HG03354 (cell line): Measurements from ENCODE around the gene PLXNA2.

Experiments
- ATAC-seq: cut with Tn5 transposase; IDR thresholded peaks from one replicate; pipeline ENCODE4 v1.9.1; 2021; ENCODE audit warnings: mild to moderate bottlenecking; ENCODE audit not compliant: unreplicated experiment, poor library complexity, severe bottlenecking

The PLXNA2 gene

DNA sequence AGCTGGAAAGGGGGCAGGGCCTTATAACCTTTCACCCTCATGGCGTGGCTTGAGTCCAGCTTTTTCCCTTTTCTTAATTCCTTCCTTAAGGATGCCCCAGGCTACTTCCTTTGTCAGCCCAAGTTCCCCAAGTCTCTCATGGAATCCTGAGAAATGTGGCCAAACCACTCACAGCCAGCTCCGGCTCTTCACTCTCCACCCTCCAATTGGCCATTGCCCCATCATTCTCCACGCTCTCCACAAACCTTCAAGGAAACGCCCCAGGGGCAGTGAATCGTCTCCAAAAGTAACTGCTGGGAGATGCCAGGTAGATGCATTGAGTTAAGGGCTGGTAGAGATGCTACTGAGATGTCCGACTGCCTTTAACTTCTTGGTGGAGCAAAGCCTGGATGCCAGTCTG, 219.8 kb downstream of the PLXNA2 start:
- ATAC-seq, result no peak

- ATAC-seq, result no peak
These were observed 224.9 kb downstream of the PLXNA2 start for GRCh38 chr1:208019257-208019656.

GRCh38 chr1:208015255-208015654, 228.9 kb downstream of the PLXNA2 start:
- ATAC-seq, result no peak

GRCh38 chr1:208013210-208013609, 231.0 kb downstream of the PLXNA2 start:
- no peak for ATAC-seq

- no peak for ATAC-seq
These were observed 231.5 kb downstream of the PLXNA2 start for GRCh38 chr1:208012721-208013120.

- ATAC-seq, result no peak
These were observed 233.6 kb downstream of the PLXNA2 start for GRCh38 chr1:208010487-208011071.

- ATAC-seq, result no peak
These were observed 234.3 kb downstream of the PLXNA2 start for GRCh38 chr1:208009706-208010444.

- no peak for ATAC-seq
These were observed 234.9 kb downstream of the PLXNA2 start for GRCh38 chr1:208009303-208009702.

DNA sequence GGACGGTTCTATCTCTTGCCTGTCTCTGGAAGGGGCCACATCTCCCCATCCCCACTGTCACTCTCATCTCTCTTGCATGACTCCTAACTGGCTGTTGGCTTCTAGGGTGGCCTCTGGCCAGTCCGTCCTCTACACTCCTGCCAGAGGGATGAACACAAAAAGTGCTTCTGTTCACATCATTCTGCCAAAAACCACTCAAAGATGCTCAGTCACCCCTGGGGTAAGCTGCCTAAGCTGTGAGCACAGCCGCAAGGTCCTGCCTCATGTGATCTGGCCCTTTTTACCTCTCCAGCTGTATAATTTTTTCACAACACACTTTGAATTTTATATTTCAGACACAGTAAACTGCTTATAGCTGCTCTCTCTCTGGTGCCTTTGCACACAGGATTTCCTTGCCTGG, 235.7 kb downstream of the PLXNA2 start:
- ATAC-seq, result no peak

DNA sequence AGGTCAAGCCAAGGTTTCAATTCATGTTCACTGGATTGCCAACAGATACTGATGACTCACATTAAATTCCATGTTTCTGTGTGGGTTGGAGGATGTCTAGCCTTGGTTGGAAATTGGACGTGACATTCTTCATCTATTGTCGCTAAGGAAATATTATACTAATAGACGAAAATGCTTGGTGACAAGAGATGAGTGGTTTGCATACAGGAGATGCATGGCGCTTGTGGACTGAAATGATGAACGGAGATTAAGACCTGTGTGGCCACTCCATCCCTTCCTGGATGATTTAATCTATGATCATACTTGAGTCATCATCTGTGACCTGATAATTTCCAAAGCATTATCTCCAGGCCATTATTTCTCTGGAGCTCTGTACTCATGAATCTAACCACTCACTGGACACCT, 236.2 kb downstream of the PLXNA2 start:
- no peak for ATAC-seq

DNA sequence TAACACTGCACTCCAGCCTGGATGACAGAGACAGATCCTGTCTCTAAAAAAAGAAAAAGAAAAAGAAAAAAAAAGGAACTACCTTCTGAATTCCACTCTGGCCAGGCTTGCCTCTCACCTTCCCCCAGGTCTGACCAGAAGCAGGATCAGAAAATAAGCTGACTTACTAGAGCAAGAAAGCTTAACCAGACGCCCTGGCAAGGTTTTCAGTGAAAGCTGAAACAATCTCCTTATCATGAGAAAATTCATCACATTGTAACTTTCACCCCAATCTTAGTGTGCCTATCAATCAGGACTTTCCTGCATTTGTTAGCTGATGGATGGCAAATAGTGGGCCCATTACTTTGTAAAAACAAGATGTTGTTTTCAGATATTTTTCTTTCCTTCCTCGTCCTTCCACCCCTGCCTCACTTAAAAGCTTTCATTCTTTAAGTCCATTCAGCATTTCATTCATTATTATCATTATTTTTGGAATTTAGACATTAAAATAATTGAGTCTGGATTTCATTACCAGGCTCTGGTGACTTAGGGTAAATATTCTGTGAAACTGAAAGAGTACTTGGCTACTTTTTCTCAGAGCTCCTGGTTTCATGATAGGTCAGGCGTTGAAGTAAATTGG, 236.8 kb downstream of the PLXNA2 start:
- no peak for ATAC-seq

GRCh38 chr1:208006258-208006920, 237.8 kb downstream of the PLXNA2 start:
- ATAC-seq, result no peak

DNA sequence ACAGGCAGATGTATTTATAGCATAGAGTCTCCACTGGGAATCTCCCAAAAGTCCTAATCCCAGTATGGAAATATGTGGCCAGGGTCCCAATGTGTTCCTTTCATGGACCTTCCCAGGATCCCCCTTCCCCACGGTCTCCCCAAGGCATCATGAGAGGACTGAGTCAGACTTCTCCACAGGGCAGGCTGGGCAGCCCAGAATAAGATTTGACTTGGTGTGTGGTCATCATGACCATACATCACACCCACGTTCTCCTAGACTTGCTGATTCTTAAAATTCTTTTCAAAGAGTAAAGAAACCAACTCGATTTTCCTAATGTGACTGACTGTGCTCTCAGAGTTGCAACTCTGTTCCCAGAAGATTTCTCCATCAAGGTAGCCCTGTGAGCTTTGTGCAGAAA, 239.3 kb downstream of the PLXNA2 start:
- no peak for ATAC-seq

DNA sequence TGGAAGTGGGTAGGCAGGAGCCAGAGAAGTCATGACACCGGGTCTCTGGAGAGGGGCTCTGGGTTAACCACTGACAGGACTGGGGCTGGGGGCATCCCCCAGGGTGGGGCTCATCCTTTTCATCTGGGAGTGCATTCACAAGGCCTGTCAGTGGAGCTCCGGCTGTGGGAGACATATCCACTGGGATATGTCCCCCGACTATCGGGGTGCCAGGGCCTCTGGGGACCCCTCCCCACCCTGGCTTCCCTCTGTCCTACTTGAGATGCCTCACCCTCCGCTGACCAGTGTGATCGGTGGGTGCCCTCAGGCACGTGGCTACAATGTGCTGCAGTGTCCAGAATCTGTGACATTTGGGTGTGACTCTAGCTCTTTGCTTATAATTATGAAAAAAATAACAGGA, 240.9 kb downstream of the PLXNA2 start:
- ATAC-seq, result no peak

DNA sequence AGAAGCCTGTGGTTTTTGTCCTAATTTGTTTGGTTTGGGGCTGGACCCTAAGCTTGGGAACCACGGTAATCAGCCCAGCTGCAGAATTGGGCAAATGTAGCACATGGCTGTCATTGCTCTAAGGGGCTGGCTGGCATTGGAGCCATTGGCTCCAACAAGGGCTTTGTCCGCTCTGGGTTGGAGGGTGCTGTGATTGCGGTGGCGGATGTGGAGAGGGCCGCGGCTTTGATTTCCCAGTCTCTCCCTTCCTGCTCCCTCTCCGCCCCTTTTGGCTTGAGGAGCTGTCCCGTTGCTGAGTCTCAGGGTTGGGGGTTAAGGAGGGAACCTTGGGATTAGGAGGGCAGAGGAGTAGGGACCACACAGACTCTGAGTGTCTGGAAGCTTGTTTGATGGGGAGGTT, 241.5 kb downstream of the PLXNA2 start:
- no peak for ATAC-seq

- no peak for ATAC-seq
These were observed 242.1 kb downstream of the PLXNA2 start for GRCh38 chr1:208002078-208002477.

- no peak for ATAC-seq
These were observed 243.7 kb downstream of the PLXNA2 start for GRCh38 chr1:208000504-208000903.

DNA sequence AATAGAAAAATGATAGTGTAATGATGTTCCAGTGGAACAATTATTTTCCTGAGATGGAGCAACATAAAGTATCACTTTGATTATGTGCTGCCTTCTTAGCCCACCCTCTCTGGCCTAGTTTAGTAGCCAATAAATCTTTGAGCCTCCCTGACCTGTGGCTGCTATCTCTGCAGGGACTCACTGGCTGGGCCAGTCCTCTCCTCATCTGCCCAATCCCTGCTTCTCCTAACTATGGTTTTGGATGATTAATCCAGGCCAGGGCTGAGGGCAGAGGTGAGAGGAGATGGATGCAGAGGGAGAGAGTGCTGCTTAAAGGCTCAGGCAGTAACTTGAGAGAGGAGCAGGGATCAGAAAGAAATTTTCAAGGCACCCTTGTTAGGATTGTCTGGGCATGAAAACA, 244.2 kb downstream of the PLXNA2 start:
- ATAC-seq, result no peak

GRCh38 chr1:207999274-207999915, 244.8 kb downstream of the PLXNA2 start:
- no peak for ATAC-seq

DNA sequence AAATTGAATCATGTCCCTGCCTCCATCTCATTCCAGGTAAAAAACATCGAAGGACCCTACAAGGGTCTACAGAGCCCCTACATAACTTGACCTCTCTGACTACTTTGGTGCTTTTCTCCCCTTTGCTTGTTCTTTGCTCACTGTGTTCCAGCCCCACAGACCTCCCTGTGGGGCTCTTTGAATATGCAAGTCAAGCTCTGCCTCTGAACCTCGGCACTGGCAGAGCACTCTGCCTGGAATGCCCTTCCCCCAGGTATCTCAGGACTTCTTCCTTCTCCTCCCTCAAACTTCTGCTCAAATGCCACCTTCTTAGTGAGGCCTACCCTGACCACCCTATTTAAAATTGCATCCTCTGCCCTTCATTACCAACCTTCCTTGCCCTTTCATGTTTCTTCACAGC, 245.5 kb downstream of the PLXNA2 start:
- ATAC-seq, result no peak
